ENCODE measurements around the gene POGLUT2. TPM values are rescaled to one million over a fixed set of nuclear protein-coding genes. Genes with fewer than 3 reads are reported as not detected.
A peak's percentile ranks its signal among the peaks of the same experiment; 100 is the strongest.

The POGLUT2 gene
- total and polyA plus RNA-seq, 11 donors = 1.4 to 6.7 (median 2.6) TPM

- Histone ChIP-seq H3K27ac (peak within 1 kb of the TSS; percentile 92 to 99 (median 96)), H3K9me3 (no peaks in the 10 kb centered on the region), H3K4me1 (peaks cover 0 to 31% (median 19%) of the 10 kb centered on the region in 12 donors), H3K36me3 (peaks cover 0 to 33% (median 6%) of the 10 kb centered on the region in 9 donors), H3K4me3 (peak within 1 kb of the TSS; percentile 67 to 96 (median 92)), H3K27me3 (no peaks in the 10 kb centered on the region)
- WGBS, 4 donors = 0% methylated on average over 35 to 49 of the region's 49 CpGs
- DNase-seq = peak; percentile 94 to 97 (median 95)
- ATAC-seq = peak; percentile 90 to 96 (median 94)
- intact Hi-C loops (cut with DNase I) = loop anchor here in 9 of 10 donors (1.0 to 10.0 kb wide), 9 partner anchors 43 to 265 kb away; partner anchors contain the start of genes TPP2 (in 5 of the 9) and BIVM (in 2 of the 9)
- TF ChIP-seq CTCF (IDR thresholded peaks at IDR 0.05) (peak in 2 of 12 donors; percentile 7 to 10), POLR2A (IDR thresholded peaks at IDR 0.05) (peak in 1 of 2 donors; percentile 78)
Measured at GRCh38 chr13:102845630-102846260, 47.0 kb upstream of the POGLUT2 start, which contains the start of gene ERCC5. TSS of gene ERCC5 (plus strand) at chr13:102846032. CDS start at chr13:102846267, 235 bp downstream.

- peaks cover 0 to 31% (median 19%) of the 10 kb centered on the region in 12 donors for H3K4me1 ChIP-seq
- H3K9me3 ChIP-seq = no peaks in the 10 kb centered on the region
- peak overlapping the region; percentile 92 to 99 (median 96) for H3K27ac ChIP-seq
- H3K4me3 ChIP-seq = peak overlapping the region; percentile 67 to 96 (median 92)
- DNase-seq (no peak), ATAC-seq (peak in 2 of 4 donors; percentile 39 to 40)
- intact Hi-C loops (cut with DNase I) = loop anchor here in 8 of 10 donors (1.0 to 10.0 kb wide), 8 partner anchors 43 to 263 kb away; partner anchors contain the start of genes TPP2 (in 4 of the 8) and BIVM (in 2 of the 8)
- peaks cover 0 to 37% (median 6%) of the 10 kb centered on the region in 9 donors for H3K36me3 ChIP-seq
- TF ChIP-seq CTCF (IDR thresholded peaks at IDR 0.05) = no peak
- TF ChIP-seq POLR2A (IDR thresholded peaks at IDR 0.05) = no peak
- 0 to 3% (median 1%) methylated on average over 12 to 13 of the region's 13 CpGs for WGBS, 4 donors
- no peaks in the 10 kb centered on the region for H3K27me3 ChIP-seq
Measured at GRCh38 chr13:102845289-102845629, 46.5 kb upstream of the POGLUT2 start.

- ATAC-seq (no peak), DNase-seq (no peak)
- Histone ChIP-seq H3K9me3 (no peaks in the 10 kb centered on the region), H3K27ac (no peak overlapping the region), H3K36me3 (peaks cover 0 to 89% (median 52%) of the 10 kb centered on the region in 9 donors), H3K4me3 (no peak overlapping the region), H3K27me3 (no peaks in the 10 kb centered on the region), H3K4me1 (no peaks in the 10 kb centered on the region)
- intact Hi-C loops (cut with DNase I) = no loop called here
- TF ChIP-seq POLR2A (IDR thresholded peaks at IDR 0.05) = no peak
- no peak for TF ChIP-seq CTCF (IDR thresholded peaks at IDR 0.05)
- WGBS, 4 donors = 90 to 96% (median 92%) methylated on average over 5 of the region's 5 CpGs
Measured at GRCh38 chr13:102839462-102839861, 40.7 kb upstream of the POGLUT2 start.

GRCh38 chr13:102838982-102839381, 40.2 kb upstream of the POGLUT2 start:
- Histone ChIP-seq H3K27ac (no peak overlapping the region), H3K4me3 (no peak overlapping the region), H3K9me3 (no peaks in the 10 kb centered on the region), H3K4me1 (no peaks in the 10 kb centered on the region), H3K36me3 (peaks cover 0 to 94% (median 57%) of the 10 kb centered on the region in 9 donors), H3K27me3 (no peaks in the 10 kb centered on the region)
- intact Hi-C loops (cut with DNase I) = no loop called here
- ATAC-seq (no peak), DNase-seq (no peak)
- 34 to 49% (median 47%) methylated on average over 4 of the region's 4 CpGs for WGBS, 4 donors
- no peak for TF ChIP-seq POLR2A (IDR thresholded peaks at IDR 0.05)
- no peak for TF ChIP-seq CTCF (IDR thresholded peaks at IDR 0.05)
